MCF 10A (cell line): ENCODE results near the gene FXYD6. TPM values are rescaled to one million over a fixed set of nuclear protein-coding genes. Genes with fewer than 3 reads are reported as not detected.

Experiments
- BruUV-seq: library from RNA; stranded (reverse); fragments of 400-500 nt; replicated peaks from 2 replicates; lab custom pipeline; 2021; lab: Mats Ljungman, UMichigan
- CTCF ChIA-PET: fragments of 300-600 bp; sonication (Branson Sonifier 250); formaldehyde crosslinking; extraction: SDS; loops from one replicate; lab custom pipeline; 2021; ENCODE audit warnings: antibody characterized with exemption, inconsistent platforms; lab: Yijun Ruan, JAX
- POLR2A ChIA-PET: fragments of 300-600, 350-650 bp; sonication (Branson Sonifier 250); formaldehyde crosslinking; extraction: SDS; loops from one replicate; lab custom pipeline; 2020; ENCODE audit warnings: antibody characterized with exemption, inconsistent platforms; lab: Yijun Ruan, JAX
- DNase-seq: peaks from one replicate; pipeline ENCODE4 v3.0.0-alpha.2; 2018; ENCODE audit not compliant: unreplicated experiment
- H3K27ac Mint-ChIP-seq: one replicate; pipeline ENCODE4 v1.8.0; 2022; ENCODE audit warnings: mild to moderate bottlenecking, low read depth, mixed read lengths; ENCODE audit not compliant: unreplicated experiment
- H3K27me3 Mint-ChIP-seq: one replicate; pipeline ENCODE4 v1.8.0; 2022; ENCODE audit warnings: mixed read lengths; ENCODE audit not compliant: insufficient read depth, unreplicated experiment
- H3K36me3 Mint-ChIP-seq: one replicate; pipeline ENCODE4 v1.8.0; 2022; ENCODE audit warnings: mild to moderate bottlenecking, moderate library complexity, mixed read lengths; ENCODE audit not compliant: insufficient read depth, unreplicated experiment
- H3K4me1 Mint-ChIP-seq: one replicate; pipeline ENCODE4 v1.8.0; 2022; ENCODE audit warnings: mixed read lengths; ENCODE audit not compliant: insufficient read depth, unreplicated experiment
- H3K4me3 Mint-ChIP-seq: one replicate; pipeline ENCODE4 v1.8.0; 2022; ENCODE audit warnings: mild to moderate bottlenecking, moderate library complexity, mixed read lengths; ENCODE audit not compliant: unreplicated experiment
- H3K9me3 Mint-ChIP-seq: one replicate; pipeline ENCODE4 v1.8.0; 2022; ENCODE audit warnings: mixed read lengths; ENCODE audit not compliant: unreplicated experiment
- intact Hi-C: fragments of 100-400 bp; cut with micrococcal nuclease; formaldehyde crosslinking; loops from 2 replicates; pipeline ENCODE4 v1.14.1; 2022
- total RNA-seq: library from RNA; stranded (reverse); gene quantifications from 2 replicates; pipeline ENCODE4 v1.2.3, GENCODE V29; 2022
- TF ChIP-seq, protein P1 (sequence below): fragments of 200-600 bp; IDR thresholded peaks from one replicate; pipeline ENCODE4 v1.8.0; 2022; ENCODE audit warnings: antibody characterized with exemption, mild to moderate bottlenecking; ENCODE audit not compliant: unreplicated experiment

Gene FXYD6
- total RNA-seq, 1 experiment from 2014 or later: not detected

DNA sequence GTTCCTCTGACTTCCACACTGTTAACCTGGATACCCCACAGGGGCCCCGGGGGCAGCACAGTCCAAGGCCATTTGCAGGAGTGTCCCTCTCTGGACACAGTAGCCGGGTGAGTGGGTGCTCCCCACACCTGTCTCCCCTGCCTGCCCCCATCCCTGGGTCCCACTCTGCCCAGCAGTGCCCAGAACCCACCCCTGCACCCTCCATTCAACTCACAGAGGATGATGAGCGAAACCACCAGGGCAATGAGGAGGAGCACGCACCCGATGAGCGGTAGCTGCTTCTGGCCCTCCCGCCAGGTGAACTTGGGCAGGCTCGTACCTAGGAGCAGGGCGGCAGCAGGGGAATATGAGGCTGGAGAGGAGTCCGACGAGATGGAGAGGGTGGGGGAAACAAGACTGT, 40.5 kb upstream of the FXYD6 start:
- Mint-ChIP-seq H3K36me3 (no peaks in the 10 kb centered on the region), H3K27me3 (peaks cover 24% of the 10 kb centered on the region), H3K9me3 (no peaks in the 10 kb centered on the region), H3K4me3 (no peak overlapping the region), H3K4me1 (no peaks in the 10 kb centered on the region), H3K27ac (no peak overlapping the region)
- TF ChIP-seq, protein P1, sequence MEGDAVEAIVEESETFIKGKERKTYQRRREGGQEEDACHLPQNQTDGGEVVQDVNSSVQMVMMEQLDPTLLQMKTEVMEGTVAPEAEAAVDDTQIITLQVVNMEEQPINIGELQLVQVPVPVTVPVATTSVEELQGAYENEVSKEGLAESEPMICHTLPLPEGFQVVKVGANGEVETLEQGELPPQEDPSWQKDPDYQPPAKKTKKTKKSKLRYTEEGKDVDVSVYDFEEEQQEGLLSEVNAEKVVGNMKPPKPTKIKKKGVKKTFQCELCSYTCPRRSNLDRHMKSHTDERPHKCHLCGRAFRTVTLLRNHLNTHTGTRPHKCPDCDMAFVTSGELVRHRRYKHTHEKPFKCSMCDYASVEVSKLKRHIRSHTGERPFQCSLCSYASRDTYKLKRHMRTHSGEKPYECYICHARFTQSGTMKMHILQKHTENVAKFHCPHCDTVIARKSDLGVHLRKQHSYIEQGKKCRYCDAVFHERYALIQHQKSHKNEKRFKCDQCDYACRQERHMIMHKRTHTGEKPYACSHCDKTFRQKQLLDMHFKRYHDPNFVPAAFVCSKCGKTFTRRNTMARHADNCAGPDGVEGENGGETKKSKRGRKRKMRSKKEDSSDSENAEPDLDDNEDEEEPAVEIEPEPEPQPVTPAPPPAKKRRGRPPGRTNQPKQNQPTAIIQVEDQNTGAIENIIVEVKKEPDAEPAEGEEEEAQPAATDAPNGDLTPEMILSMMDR: no peak
- no TSS peak for BruUV-seq
- DNase-seq: no peak
- POLR2A ChIA-PET: no interaction called here
- CTCF ChIA-PET: interaction anchor here (0.6 to 2.1 kb wide), 4 partner anchors 29 to 490 kb away, joined by 3 to 14 read pairs (median 4); no protein-coding TSS in a partner anchor
- intact Hi-C loops: no loop called here

DNA sequence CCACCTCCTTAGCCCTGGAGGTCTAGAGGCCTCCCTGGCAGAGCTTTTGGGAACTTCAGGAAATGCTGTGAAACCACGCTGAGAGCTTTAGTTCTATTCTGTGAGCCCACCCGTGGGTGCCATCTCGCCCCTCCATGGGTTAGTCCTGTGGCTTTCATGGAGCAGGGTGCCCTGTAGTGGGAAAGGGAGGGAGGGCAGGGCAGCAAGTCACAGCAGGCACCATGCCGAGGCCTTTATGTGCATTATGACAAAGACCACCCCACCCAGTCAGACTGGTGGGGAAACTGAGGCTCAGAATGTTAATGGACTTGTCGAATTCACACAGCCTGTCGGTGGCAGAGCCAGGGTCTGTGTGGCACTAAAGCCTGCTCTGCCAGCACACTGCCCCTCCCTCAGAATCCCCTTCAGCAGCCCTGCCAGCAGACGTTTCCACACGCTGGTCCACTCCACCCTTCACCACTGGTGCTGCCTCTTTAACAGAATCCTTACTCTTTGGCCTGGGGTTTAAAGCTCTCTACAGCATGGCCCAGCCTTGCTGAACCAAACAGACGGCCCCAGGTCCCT, 39.3 kb upstream of the FXYD6 start:
- POLR2A ChIA-PET: no interaction called here

DNA sequence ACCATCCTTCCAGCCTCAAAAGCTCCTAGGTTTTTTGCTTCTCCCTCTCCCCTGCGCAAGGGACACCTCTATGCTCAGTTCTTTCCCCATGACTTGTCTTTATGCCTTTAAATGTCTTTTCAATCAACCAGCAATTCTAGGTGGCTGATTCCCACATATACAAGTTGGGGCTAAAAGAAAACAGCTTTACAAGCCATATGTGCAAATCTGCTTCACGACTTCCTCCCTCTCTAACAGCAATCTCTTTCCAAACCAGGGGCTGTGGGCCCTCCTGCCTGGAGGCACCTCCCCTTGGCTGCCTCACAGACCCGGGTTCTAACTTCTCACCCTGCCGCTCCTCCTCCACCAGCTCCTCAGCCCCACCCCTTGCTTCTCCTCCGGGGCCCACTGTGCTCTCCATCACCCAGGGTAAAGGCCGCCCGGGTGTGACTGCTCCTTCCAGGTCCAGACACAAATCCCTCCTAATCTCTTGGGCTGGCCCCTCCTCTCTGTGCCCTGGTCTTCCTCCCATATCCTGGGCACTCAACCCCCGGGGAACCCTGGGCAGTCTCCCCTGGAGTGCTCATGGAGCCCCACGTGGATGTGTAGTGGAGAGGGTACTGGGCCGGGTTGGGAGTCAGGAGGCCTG, 38.6 kb upstream of the FXYD6 start:
- no TSS peak for BruUV-seq
- peaks cover 24% of the 10 kb centered on the region for H3K27me3 Mint-ChIP-seq
- no peaks in the 10 kb centered on the region for H3K4me1 Mint-ChIP-seq
- no peak overlapping the region for H3K27ac Mint-ChIP-seq
- H3K4me3 Mint-ChIP-seq: no peak overlapping the region
- POLR2A ChIA-PET: no interaction called here
- TF ChIP-seq, protein P1: no peak
- no peaks in the 10 kb centered on the region for H3K36me3 Mint-ChIP-seq
- no peak for DNase-seq
- CTCF ChIA-PET: interaction anchor here (0.8 to 2.1 kb wide), 2 partner anchors 31 to 129 kb away, joined by 3 to 14 read pairs; no protein-coding TSS in a partner anchor
- no peaks in the 10 kb centered on the region for H3K9me3 Mint-ChIP-seq
- intact Hi-C loops: no loop called here

More for the DNA sequence above, 39.3 kb upstream of the FXYD6 start:
- peaks cover 24% of the 10 kb centered on the region for H3K27me3 Mint-ChIP-seq
- intact Hi-C loops: no loop called here
- H3K36me3 Mint-ChIP-seq: no peaks in the 10 kb centered on the region
- no peak overlapping the region for H3K4me3 Mint-ChIP-seq
- CTCF ChIA-PET: interaction anchor here (1.1 to 2.1 kb wide), 2 partner anchors 30 to 489 kb away, joined by 3 to 14 read pairs; no protein-coding TSS in a partner anchor
- TF ChIP-seq, protein P1: no peak
- no TSS peak for BruUV-seq
- DNase-seq: no peak
- H3K27ac Mint-ChIP-seq: no peak overlapping the region
- no peaks in the 10 kb centered on the region for H3K4me1 Mint-ChIP-seq
- no peaks in the 10 kb centered on the region for H3K9me3 Mint-ChIP-seq

DNA sequence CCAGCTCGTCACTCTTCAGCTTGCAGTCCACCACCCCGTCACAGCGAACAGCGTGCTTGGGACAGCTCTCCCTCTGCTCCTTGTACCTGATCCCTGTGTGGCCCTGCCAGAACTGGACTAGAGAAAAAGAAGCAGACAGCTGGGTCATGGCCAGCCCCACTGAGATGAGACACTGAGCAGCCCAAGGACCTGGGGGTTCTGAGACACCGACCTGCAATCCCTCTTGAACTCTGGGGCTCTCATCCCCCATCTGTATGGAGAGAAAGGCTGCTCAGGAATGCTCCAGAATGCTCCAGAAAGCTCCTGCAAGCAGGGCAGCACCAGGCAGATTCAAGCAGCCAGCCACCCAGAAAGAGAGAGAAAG, 37.9 kb upstream of the FXYD6 start:
- no peaks in the 10 kb centered on the region for H3K4me1 Mint-ChIP-seq

More for the DNA sequence above, 37.9 kb upstream of the FXYD6 start:
- TF ChIP-seq, protein P1: no peak
- H3K36me3 Mint-ChIP-seq: no peaks in the 10 kb centered on the region
- CTCF ChIA-PET: interaction anchor here (0.6 to 0.8 kb wide), 2 partner anchors 111 to 130 kb away, joined by 3 read pairs; no protein-coding TSS in a partner anchor
- POLR2A ChIA-PET: no interaction called here
- intact Hi-C loops: no loop called here
- BruUV-seq: no TSS peak
- no peaks in the 10 kb centered on the region for H3K9me3 Mint-ChIP-seq
- DNase-seq: no peak
- H3K27ac Mint-ChIP-seq: no peak overlapping the region
- H3K4me3 Mint-ChIP-seq: no peak overlapping the region
- H3K27me3 Mint-ChIP-seq: peaks cover 24% of the 10 kb centered on the region
